SK-N-SH treated with all-trans-retinoic acid at 6 μM for 48 hours (cell line): ENCODE results near the gene CHCHD6.

ENCODE experiments used
- ATAC-seq: fragments of 200-7000 bp; cut with Tn5 transposase; 3 replicates; pipeline ENCODE4 v1.9.1; 2020; ENCODE audit warnings: mild to moderate bottlenecking, moderate library complexity
- ARNTL ChIP-seq: fragments of 450-650 bp; formaldehyde crosslinking; IDR thresholded peaks from 2 replicates; pipeline ENCODE4 v1.5.0; 2020; ENCODE audit warnings: low read depth, mild to moderate bottlenecking, moderate library complexity, borderline replicate concordance
- BACH2 ChIP-seq: fragments of 250-450 bp; sonication (Bioruptor Pico); IDR thresholded peaks from 2 replicates; pipeline ENCODE4 v1.9.0; 2021; ENCODE audit warnings: mild to moderate bottlenecking, borderline replicate concordance
- CREB5 ChIP-seq: fragments of 250-450 bp; sonication (Bioruptor Pico); IDR thresholded peaks from 2 replicates; pipeline ENCODE4 v1.5.1; 2020; ENCODE audit warnings: low read depth, mild to moderate bottlenecking, moderate library complexity
- CSRNP3 ChIP-seq: fragments of 250-450 bp; sonication (Bioruptor Pico); IDR thresholded peaks from 2 replicates; pipeline ENCODE4 v1.5.1; 2021; ENCODE audit warnings: mild to moderate bottlenecking, moderate library complexity
- ESRRG ChIP-seq: fragments of 250-450 bp; sonication (Bioruptor Pico); IDR thresholded peaks from 2 replicates; pipeline ENCODE4 v1.6.1; 2021; ENCODE audit warnings: mild to moderate bottlenecking
- GLIS3 ChIP-seq: fragments of 250-450 bp; sonication (Bioruptor Pico); IDR thresholded peaks from 2 replicates; pipeline ENCODE4 v1.5.0; 2020; ENCODE audit warnings: mild to moderate bottlenecking, moderate library complexity
- ISL1 ChIP-seq: fragments of 250-450 bp; sonication (Bioruptor Pico); IDR thresholded peaks from 2 replicates; pipeline ENCODE4 v2.1.2; 2022; ENCODE audit warnings: mild to moderate bottlenecking, moderate library complexity
- PATZ1 ChIP-seq: fragments of 250-450 bp; sonication (Bioruptor Pico); IDR thresholded peaks from 2 replicates; pipeline ENCODE4 v1.8.0; 2020; ENCODE audit warnings: mild to moderate bottlenecking, moderate library complexity, borderline replicate concordance
- POU6F1 ChIP-seq: fragments of 250-450 bp; sonication (Bioruptor Pico); IDR thresholded peaks from 2 replicates; pipeline ENCODE4 v1.8.0; 2021; ENCODE audit warnings: low read depth, mild to moderate bottlenecking, moderate library complexity, borderline replicate concordance
- PPARA ChIP-seq: fragments of 250-450 bp; sonication (Bioruptor Pico); IDR thresholded peaks from 2 replicates; pipeline ENCODE4 v1.5.0; 2020; ENCODE audit warnings: mild to moderate bottlenecking, borderline replicate concordance
- RARB ChIP-seq: fragments of 250-450 bp; sonication (Bioruptor Pico); IDR thresholded peaks from 2 replicates; pipeline ENCODE4 v1.8.0; 2021; ENCODE audit warnings: mild to moderate bottlenecking, moderate library complexity
- SNAI2 ChIP-seq: fragments of 250-450 bp; sonication (Bioruptor Pico); IDR thresholded peaks from 2 replicates; pipeline ENCODE4 v1.5.0; 2020; ENCODE audit warnings: mild to moderate bottlenecking, moderate library complexity
- TCF4 ChIP-seq: fragments of 250-450 bp; sonication (Bioruptor Pico); IDR thresholded peaks from 2 replicates; pipeline ENCODE4 v1.8.0; 2021; ENCODE audit warnings: mild to moderate bottlenecking, moderate library complexity, borderline replicate concordance
- TOX ChIP-seq: fragments of 250-450 bp; sonication (Bioruptor Pico); IDR thresholded peaks from 2 replicates; pipeline ENCODE4 v1.8.0; 2021; ENCODE audit warnings: mild to moderate bottlenecking, moderate library complexity, borderline replicate concordance
- ZC3H10 ChIP-seq: fragments of 250-450 bp; sonication (Bioruptor Pico); IDR thresholded peaks from 2 replicates; pipeline ENCODE4 v1.5.1; 2021; ENCODE audit warnings: mild to moderate bottlenecking, moderate library complexity
- ZFP3 ChIP-seq: fragments of 250-450 bp; sonication (Bioruptor Pico); IDR thresholded peaks from 2 replicates; pipeline ENCODE4 v1.5.0; 2020; ENCODE audit warnings: mild to moderate bottlenecking, moderate library complexity
- ZFP30 ChIP-seq: fragments of 450-650 bp; formaldehyde crosslinking; IDR thresholded peaks from 2 replicates; pipeline ENCODE4 v1.5.0; 2022; ENCODE audit warnings: mild to moderate bottlenecking, moderate library complexity
- ZNF565 ChIP-seq: fragments of 450-650 bp; formaldehyde crosslinking; conservative IDR thresholded peaks from 2 replicates; pipeline ENCODE4 v1.5.0; 2020; ENCODE audit warnings: low read depth, mild to moderate bottlenecking, moderate library complexity
- ZNF70 ChIP-seq: fragments of 450-650 bp; formaldehyde crosslinking; IDR thresholded peaks from 2 replicates; pipeline ENCODE4 v1.5.0; 2020; ENCODE audit warnings: mild to moderate bottlenecking, moderate library complexity
- ZNF8 ChIP-seq: fragments of 450-650 bp; formaldehyde crosslinking; IDR thresholded peaks from 2 replicates; pipeline ENCODE4 v1.5.0; 2020; ENCODE audit warnings: mild to moderate bottlenecking, moderate library complexity
- TF ChIP-seq, protein P1 (sequence below): fragments of 250-450 bp; sonication (Bioruptor Pico); IDR thresholded peaks from 2 replicates; pipeline ENCODE4 v1.5.0; 2020; ENCODE audit warnings: mild to moderate bottlenecking, moderate library complexity

CHCHD6 gene

DNA sequence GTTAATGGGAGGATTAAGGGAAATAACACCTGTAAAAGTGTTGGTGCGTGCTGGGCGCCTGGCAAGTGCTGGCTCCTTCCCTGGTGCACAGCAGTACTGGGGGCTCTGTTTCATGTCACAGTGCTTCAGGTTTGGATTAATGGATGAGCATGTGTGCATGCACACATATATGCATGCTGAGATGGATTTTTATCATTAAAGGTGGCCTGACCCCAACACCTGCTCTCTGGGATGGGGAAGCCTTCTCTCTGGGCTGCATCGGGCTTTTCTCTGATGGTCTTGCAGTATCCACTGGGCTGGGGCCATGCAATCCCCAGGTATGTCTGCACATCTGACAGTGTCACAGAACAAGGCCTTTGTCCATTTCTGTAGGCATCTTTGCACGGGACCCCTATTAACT lies 151.3 kb downstream of the CHCHD6 start:
- no peak for TF ChIP-seq ISL1 (CRISPR knock-in tag)
- TF ChIP-seq TOX (CRISPR knock-in tag) = no peak
- no peak for TF ChIP-seq TCF4 (CRISPR knock-in tag)
- no peak for TF ChIP-seq ZFP3 (CRISPR knock-in tag)
- no peak for TF ChIP-seq POU6F1 (CRISPR knock-in tag)
- TF ChIP-seq CSRNP3 (CRISPR knock-in tag) = no peak
- TF ChIP-seq RARB (CRISPR knock-in tag) = no peak
- TF ChIP-seq ZC3H10 (CRISPR knock-in tag) = no peak
- TF ChIP-seq PPARA (CRISPR knock-in tag) = no peak
- TF ChIP-seq ZNF8 (CRISPR knock-in tag) = no peak
- TF ChIP-seq ESRRG (CRISPR knock-in tag) = no peak
- no peak for TF ChIP-seq SNAI2 (CRISPR knock-in tag)
- TF ChIP-seq ZFP30 (CRISPR knock-in tag) = no peak
- no peak for TF ChIP-seq CREB5 (CRISPR knock-in tag)
- TF ChIP-seq, protein P1, sequence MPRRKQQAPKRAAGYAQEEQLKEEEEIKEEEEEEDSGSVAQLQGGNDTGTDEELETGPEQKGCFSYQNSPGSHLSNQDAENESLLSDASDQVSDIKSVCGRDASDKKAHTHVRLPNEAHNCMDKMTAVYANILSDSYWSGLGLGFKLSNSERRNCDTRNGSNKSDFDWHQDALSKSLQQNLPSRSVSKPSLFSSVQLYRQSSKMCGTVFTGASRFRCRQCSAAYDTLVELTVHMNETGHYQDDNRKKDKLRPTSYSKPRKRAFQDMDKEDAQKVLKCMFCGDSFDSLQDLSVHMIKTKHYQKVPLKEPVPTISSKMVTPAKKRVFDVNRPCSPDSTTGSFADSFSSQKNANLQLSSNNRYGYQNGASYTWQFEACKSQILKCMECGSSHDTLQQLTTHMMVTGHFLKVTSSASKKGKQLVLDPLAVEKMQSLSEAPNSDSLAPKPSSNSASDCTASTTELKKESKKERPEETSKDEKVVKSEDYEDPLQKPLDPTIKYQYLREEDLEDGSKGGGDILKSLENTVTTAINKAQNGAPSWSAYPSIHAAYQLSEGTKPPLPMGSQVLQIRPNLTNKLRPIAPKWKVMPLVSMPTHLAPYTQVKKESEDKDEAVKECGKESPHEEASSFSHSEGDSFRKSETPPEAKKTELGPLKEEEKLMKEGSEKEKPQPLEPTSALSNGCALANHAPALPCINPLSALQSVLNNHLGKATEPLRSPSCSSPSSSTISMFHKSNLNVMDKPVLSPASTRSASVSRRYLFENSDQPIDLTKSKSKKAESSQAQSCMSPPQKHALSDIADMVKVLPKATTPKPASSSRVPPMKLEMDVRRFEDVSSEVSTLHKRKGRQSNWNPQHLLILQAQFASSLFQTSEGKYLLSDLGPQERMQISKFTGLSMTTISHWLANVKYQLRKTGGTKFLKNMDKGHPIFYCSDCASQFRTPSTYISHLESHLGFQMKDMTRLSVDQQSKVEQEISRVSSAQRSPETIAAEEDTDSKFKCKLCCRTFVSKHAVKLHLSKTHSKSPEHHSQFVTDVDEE (CRISPR knock-in tag) = no peak
- TF ChIP-seq ZNF70 = no peak
- no peak for TF ChIP-seq BACH2 (CRISPR knock-in tag)
- no peak for TF ChIP-seq ARNTL
- TF ChIP-seq, all 23 proteins: peak for 0
- no peak for ATAC-seq

DNA sequence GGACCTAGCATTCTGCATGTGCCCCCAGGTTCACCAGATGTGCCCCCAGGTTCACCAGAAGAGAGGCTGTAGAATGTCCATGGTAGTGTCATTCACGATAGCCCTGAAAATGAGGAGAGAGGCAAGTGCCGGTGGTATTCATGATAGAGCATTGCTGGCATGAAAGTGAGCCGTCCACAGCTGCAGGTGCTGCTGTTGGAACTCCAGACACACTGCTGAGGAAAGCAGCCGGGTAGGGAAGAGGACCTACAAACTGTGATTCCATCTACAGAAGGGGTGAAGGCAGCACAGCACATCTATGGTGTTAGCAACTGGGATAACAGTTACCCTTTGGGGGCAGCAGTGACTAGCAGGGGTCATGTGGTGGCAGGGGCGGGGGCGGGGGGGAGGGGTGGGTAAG lies 153.9 kb downstream of the CHCHD6 start:
- TF ChIP-seq ZNF70 = no peak
- ATAC-seq = no peak

GRCh38 chr3:126858401-126858800 lies 154.4 kb downstream of the CHCHD6 start:
- ATAC-seq = no peak
- no peak for TF ChIP-seq ZNF565
- TF ChIP-seq ISL1 (CRISPR knock-in tag) = no peak
- no peak for TF ChIP-seq ZC3H10 (CRISPR knock-in tag)
- TF ChIP-seq POU6F1 (CRISPR knock-in tag) = no peak
- TF ChIP-seq ZFP3 (CRISPR knock-in tag) = no peak
- no peak for TF ChIP-seq GLIS3
- TF ChIP-seq CREB5 (CRISPR knock-in tag) = no peak
- TF ChIP-seq PATZ1 (CRISPR knock-in tag) = no peak
- no peak for TF ChIP-seq TOX (CRISPR knock-in tag)
- TF ChIP-seq, protein P1 (CRISPR knock-in tag) = no peak
- TF ChIP-seq ARNTL = no peak
- no peak for TF ChIP-seq PPARA (CRISPR knock-in tag)
- TF ChIP-seq ZFP30 (CRISPR knock-in tag) = no peak
- TF ChIP-seq BACH2 (CRISPR knock-in tag) = no peak
- no peak for TF ChIP-seq TCF4 (CRISPR knock-in tag)
- no peak for TF ChIP-seq ZNF8 (CRISPR knock-in tag)
- no peak for TF ChIP-seq ESRRG (CRISPR knock-in tag)
